Measurements from ENCODE around the gene GPR180. TPM values are rescaled to one million over a fixed set of nuclear protein-coding genes. Genes with fewer than 3 reads are reported as not detected.

Gene GPR180
- 1 to 10 TPM; 6.7 to 8.0 TPM for total RNA-seq

DNA sequence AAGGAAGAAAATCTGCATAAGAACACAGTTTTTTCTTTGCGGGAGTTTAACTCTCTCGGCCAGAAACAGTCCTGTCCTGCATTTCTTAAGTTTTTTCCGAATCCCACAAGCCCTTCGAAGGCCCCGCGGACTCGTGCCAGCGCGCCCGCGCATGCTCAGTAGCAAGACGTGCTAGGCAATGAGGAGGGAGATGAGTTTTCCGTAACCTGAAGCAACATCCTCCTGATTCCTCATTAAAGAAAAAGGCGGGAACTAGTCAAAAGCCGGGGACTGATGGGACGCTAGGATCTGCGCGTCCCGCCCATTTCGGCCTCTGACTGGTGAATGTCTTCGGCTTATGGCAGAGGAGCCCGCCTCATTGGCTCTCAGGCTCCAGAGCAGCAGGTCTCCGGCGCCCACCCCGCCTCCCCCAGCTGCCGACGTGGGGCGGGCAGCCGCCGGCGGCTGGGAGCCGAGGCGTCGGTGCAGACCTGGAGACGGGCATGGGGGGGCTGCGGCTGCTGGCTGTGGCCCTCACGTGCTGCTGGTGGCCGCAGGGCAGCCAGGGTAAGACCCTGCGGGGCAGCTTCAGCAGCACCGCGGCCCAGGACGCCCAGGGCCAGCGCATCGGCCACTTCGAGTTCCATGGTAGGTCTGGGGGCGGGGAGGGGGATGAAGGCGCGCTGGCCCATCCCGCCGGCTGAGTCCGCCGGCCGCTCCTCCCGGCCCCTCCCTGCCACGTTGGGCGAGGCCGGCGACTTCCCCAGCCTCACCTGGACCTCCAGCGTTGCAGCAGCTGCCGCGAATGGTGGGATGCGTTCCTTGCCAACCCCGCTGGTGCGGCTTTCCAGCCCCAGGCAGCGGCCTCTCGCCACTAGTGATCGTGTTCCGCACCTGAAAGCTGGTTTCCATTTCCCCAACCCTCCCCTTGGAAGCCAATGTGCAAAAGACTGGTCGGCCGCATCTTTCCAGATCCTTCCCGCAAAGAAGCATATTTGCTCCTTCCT, at the start of gene GPR180:
Gene GPR180 (plus strand): TSS at position 412 of the 986 bp plus-strand sequence. CDS start 71 bp downstream, at position 483.
- Mint-ChIP-seq H3K4me1 (peaks cover 15% of the 10 kb centered on the region), H3K27me3 (no peaks in the 10 kb centered on the region), H3K9me3 (peaks cover 4% of the 10 kb centered on the region), H3K4me3 (peak within 1 kb of the TSS; percentile 76), H3K36me3 (ENCODE audit: low read depth) (peaks cover 23% of the 10 kb centered on the region), H3K27ac (peak within 1 kb of the TSS; percentile 77)
- peak; percentile 100 for ATAC-seq (replicated peaks)

DNA sequence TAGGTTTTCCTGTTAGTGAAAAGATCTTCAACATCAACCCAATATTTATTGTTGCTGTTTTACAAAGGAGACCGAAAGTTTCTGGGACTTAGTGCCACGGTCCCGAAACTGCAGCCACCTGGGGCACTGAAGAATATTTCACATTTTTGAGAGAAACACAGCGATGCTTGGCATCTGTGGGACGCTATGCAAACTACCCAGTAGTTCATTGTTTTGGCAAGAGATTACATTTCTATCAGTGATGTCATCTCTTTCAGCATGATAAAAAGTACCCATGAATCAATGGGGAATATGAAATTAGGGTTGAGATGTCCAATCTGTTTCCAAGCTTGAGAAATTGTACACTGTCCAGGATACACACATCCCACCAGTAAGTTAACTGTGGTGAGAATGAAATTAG, 49.6 kb upstream of the GPR180 start:
- H3K36me3 Mint-ChIP-seq (ENCODE audit: low read depth): peaks cover 19% of the 10 kb centered on the region
- H3K4me3 Mint-ChIP-seq: no peak overlapping the region
- H3K27ac Mint-ChIP-seq: no peak overlapping the region
- no peaks in the 10 kb centered on the region for H3K27me3 Mint-ChIP-seq
- ATAC-seq (replicated peaks): no peak
- H3K9me3 Mint-ChIP-seq: no peaks in the 10 kb centered on the region
- H3K4me1 Mint-ChIP-seq: peaks cover 13% of the 10 kb centered on the region

DNA sequence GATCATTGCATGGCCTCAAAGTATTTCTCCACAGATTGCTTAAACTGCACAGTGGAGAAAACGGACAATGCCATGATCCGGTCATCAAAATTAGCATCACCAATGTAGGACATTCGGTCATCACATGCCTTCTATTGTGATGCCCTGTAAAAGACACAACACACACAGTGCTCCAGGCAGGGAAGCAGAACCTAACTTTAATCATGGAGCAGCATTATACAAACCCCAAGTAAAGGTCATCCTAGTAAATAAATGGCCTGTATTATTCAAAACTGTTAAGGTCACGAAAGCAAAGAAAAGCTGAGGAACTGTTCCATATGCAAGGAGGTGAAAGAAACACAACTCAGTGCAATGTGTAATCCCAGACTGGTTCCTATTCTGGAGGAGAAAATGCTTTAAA, 47.9 kb upstream of the GPR180 start:
- no peak overlapping the region for H3K4me3 Mint-ChIP-seq
- ATAC-seq (replicated peaks): no peak
- H3K27ac Mint-ChIP-seq: no peak overlapping the region
- H3K4me1 Mint-ChIP-seq: peaks cover 16% of the 10 kb centered on the region
- H3K27me3 Mint-ChIP-seq: no peaks in the 10 kb centered on the region
- peaks cover 15% of the 10 kb centered on the region for H3K36me3 Mint-ChIP-seq (ENCODE audit: low read depth)
- no peaks in the 10 kb centered on the region for H3K9me3 Mint-ChIP-seq

DNA sequence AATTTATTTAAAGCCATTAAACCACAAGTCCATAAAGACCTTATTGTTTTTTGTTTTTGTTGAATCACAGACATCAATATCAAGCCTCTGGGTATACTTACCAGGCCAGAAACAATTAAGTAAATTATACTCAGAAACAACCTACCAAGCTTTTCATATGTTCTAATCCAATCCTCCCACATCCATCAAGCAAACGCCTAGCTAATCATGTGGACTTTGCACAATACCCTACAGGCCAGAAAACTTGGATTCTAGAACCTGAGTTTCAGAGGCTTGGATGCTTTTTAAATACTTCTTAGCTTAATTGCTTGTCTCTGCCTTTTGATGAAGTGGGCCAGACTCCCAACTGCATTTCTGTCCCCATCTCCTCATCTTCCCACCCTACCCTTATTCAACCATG, 45.6 kb upstream of the GPR180 start:
- Mint-ChIP-seq H3K27me3 (no peaks in the 10 kb centered on the region), H3K27ac (no peak overlapping the region), H3K9me3 (no peaks in the 10 kb centered on the region), H3K4me1 (peaks cover 12% of the 10 kb centered on the region), H3K36me3 (ENCODE audit: low read depth) (no peaks in the 10 kb centered on the region), H3K4me3 (no peak overlapping the region)
- no peak for ATAC-seq (replicated peaks)

DNA sequence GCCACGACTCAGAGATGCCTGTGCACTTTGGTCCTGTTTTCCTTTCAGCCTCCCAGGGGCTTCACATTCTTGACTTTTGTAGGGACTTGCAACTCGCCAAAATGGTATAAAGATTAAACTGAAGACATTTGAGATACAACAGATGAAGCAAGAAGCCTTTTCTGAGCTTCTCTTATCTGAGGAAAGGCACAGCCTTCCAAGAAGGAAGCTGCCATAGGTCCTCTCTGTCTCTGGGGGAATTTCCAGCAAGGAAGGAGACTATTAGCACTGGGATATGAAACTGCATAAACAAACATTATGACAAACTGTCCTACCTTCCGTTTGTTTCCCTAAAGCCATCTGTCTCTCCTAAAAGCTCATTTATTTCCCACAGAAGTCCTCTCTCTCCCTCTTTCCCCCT, 45.0 kb upstream of the GPR180 start:
- H3K4me3 Mint-ChIP-seq: no peak overlapping the region
- no peaks in the 10 kb centered on the region for H3K9me3 Mint-ChIP-seq
- H3K27ac Mint-ChIP-seq: no peak overlapping the region

DNA sequence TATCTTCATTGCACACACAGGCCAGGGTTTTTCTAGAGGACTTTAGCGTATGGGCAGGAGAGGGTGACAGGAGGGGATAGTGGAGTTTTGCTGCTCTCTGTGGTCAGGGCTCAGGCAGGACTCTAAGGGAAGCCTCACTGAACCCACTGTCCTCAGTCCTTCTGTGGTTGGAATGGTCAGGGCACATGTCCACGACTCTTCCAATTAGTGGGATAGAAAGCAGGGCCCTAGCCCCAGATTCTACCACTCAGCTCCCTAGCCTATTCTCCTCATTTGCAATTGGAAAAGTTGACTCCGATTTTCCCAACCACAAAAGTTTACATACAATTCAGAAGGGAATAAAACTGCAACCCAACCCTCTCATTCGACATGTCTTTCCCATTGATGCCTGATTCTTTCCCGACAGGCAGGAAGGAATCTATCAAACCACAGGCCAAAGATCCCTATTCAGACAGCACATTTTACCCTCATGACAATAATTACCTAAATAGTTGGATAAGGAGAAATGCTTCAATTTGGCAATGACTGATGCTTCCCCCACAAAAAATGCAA, 43.9 kb upstream of the GPR180 start:
- no peaks in the 10 kb centered on the region for H3K9me3 Mint-ChIP-seq
- H3K27ac Mint-ChIP-seq: peak overlapping the region; percentile 65
- no peak for ATAC-seq (replicated peaks)

More for the DNA sequence above, 45.0 kb upstream of the GPR180 start:
- ATAC-seq (replicated peaks): no peak
- Mint-ChIP-seq H3K27me3 (no peaks in the 10 kb centered on the region), H3K4me1 (peaks cover 12% of the 10 kb centered on the region), H3K36me3 (ENCODE audit: low read depth) (no peaks in the 10 kb centered on the region)

DNA sequence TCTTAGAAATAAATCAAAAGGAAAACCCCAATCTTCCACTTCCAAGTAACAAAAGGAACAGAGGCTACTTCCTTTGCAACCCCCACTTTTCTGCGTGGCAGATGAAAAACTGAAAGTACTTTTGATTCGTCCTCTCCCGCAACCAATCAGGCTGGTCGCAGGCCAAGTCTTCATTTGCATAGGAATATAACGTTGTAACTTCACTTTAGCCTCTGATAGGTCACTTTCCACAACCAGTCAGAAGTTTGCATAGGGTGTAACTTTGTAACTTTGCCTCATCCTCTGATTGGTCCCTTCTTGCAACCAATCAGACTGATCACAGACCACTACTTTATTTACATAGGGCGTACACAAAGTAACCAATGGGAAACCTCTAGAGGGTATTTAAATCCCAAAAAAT, 42.9 kb upstream of the GPR180 start:
- peak; percentile 81 for ATAC-seq (replicated peaks)
- Mint-ChIP-seq H3K4me3 (peak overlapping the region; percentile 59), H3K27me3 (no peaks in the 10 kb centered on the region), H3K4me1 (peaks cover 12% of the 10 kb centered on the region), H3K36me3 (ENCODE audit: low read depth) (peaks cover 17% of the 10 kb centered on the region), H3K27ac (peak overlapping the region; percentile 65), H3K9me3 (no peaks in the 10 kb centered on the region)

More for the DNA sequence above, 43.9 kb upstream of the GPR180 start:
- Mint-ChIP-seq H3K27me3 (no peaks in the 10 kb centered on the region), H3K36me3 (ENCODE audit: low read depth) (peaks cover 7% of the 10 kb centered on the region), H3K4me1 (peaks cover 12% of the 10 kb centered on the region), H3K4me3 (no peak overlapping the region)

DNA sequence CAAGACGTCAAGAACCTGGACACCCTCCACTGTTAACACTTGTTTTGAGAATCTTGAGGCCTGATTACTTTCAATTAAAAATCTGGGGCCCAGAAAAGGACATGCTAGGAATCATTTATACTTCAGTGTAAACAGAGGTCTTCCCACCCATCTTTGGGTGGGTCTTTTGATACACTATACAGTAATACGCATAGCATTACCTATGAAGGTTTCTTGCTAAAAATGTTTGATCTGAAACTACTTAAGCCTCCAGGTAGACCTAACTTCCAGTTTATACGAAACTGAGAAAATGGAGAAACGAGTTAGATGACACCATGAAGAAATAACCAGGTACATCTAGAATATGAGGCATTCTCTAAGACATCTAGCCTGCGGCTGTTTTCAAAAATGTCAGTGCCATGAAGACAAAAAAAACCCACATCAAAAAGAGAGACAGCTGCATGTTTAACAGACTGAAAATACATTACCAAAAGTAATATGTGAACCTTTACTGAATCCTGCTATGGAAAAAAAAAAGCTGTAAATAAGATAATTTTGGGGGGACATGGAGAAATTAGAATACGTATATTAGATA, 42.3 kb upstream of the GPR180 start:
- Mint-ChIP-seq H3K4me1 (peaks cover 12% of the 10 kb centered on the region), H3K27ac (no peak overlapping the region), H3K4me3 (peak overlapping the region; percentile 59), H3K27me3 (no peaks in the 10 kb centered on the region), H3K9me3 (no peaks in the 10 kb centered on the region), H3K36me3 (ENCODE audit: low read depth) (peaks cover 17% of the 10 kb centered on the region)
- ATAC-seq (replicated peaks): peak; percentile 7

DNA sequence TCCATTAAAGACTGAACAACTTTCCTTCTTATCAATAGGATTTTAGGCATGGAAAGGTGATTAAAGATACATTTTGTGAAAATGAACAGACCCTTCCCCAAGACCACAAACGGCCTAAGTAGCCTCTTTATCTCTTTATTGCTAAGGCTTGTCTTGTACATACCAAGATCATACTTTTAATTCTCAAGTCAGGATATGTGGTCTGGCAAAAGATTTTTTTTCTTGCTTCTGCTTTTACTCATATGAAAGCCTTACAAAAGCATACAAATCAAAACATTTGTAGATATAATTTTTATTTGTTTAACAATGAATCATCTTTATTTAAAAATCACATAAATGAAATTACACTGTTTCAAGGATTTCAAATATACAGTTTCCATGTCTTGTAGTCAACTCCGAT, 41.5 kb upstream of the GPR180 start:
- Mint-ChIP-seq H3K4me3 (no peak overlapping the region), H3K36me3 (ENCODE audit: low read depth) (peaks cover 17% of the 10 kb centered on the region), H3K27ac (no peak overlapping the region), H3K4me1 (peaks cover 12% of the 10 kb centered on the region), H3K9me3 (no peaks in the 10 kb centered on the region), H3K27me3 (no peaks in the 10 kb centered on the region)
- ATAC-seq (replicated peaks): no peak

DNA sequence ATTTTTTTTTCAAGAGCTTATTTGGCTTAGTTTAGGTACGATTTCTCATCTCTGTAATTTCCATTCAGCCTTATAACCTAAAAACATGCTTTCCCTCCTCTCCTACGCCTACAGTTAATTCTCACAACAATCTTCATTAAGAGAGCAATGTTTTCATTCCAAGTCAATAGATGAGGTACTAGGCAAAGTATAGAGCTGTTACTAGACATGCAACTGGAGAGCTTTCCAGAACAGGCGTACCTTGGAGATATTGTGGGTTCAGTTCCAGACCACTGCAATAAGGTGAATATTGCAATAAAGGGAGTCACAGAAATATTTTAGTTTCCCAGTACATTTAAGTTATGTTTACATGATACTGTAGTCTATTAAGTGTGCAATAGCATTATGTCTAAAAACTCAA, 40.5 kb upstream of the GPR180 start:
- Mint-ChIP-seq H3K27me3 (no peaks in the 10 kb centered on the region), H3K4me1 (peaks cover 12% of the 10 kb centered on the region), H3K36me3 (ENCODE audit: low read depth) (peaks cover 17% of the 10 kb centered on the region), H3K4me3 (no peak overlapping the region), H3K27ac (no peak overlapping the region), H3K9me3 (no peaks in the 10 kb centered on the region)
- no peak for ATAC-seq (replicated peaks)

DNA sequence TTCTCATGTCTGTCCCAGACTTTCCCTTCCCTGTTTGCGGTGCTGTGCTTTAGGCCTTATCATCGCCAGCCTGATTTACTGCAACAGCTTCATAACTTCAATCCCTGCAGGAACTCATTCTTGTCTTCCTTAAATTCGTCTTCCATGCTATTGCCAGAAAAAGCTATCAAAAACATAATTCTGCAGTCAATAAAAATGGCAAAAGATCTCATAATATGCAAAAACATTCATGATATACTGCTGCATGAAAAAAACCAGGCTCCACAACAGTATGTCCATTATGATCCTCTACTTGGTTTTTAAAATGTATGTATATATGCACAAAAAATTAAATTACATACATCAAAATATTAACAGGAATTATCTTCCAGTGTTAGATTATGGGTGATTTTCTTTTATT, 34.1 kb upstream of the GPR180 start:
- ATAC-seq (replicated peaks): no peak
- H3K27me3 Mint-ChIP-seq: no peaks in the 10 kb centered on the region
- peaks cover 51% of the 10 kb centered on the region for H3K36me3 Mint-ChIP-seq (ENCODE audit: low read depth)
- no peaks in the 10 kb centered on the region for H3K9me3 Mint-ChIP-seq
- no peak overlapping the region for H3K4me3 Mint-ChIP-seq
- no peak overlapping the region for H3K27ac Mint-ChIP-seq
- H3K4me1 Mint-ChIP-seq: peaks cover 5% of the 10 kb centered on the region

DNA sequence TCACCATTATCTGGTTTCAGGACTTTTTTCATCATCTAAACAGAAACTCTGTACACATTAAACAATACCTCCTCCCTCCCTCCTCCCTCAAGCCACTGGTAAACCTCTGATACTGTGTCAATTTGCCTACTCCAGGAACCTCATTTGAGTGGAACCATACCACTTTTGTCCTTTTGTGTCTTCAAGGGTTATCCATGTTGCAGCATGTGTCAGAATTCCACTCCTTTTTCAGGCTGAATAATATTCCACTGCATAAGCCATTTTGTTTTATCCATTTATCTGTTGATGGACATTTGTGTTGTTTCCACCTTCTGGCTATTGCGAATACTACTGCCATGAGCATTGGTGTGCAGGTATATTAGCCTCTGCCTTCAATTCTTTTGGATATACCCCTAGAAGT, 33.2 kb upstream of the GPR180 start:
- Mint-ChIP-seq H3K27ac (no peak overlapping the region), H3K36me3 (ENCODE audit: low read depth) (peaks cover 51% of the 10 kb centered on the region), H3K4me1 (peaks cover 5% of the 10 kb centered on the region), H3K4me3 (no peak overlapping the region), H3K27me3 (no peaks in the 10 kb centered on the region), H3K9me3 (no peaks in the 10 kb centered on the region)
- no peak for ATAC-seq (replicated peaks)

DNA sequence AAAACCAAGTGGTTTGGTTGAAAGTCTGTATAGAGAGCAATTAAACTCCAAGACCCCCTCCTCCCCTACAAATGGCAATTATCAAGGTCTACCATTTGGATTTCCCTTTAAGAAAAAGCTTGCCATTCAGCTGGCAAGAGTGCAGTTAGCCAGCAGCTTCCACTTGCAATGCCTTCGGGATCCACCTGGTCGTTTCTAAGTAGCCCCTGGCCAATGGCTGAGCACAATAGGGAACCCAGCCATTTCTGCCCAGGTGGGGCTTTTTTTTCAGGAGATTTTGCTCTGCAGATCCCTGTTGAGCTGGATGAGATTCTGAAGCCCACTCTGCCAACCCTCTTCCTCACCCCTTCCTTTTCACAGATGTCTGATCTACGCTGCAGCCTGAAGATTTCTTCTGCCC, 32.0 kb upstream of the GPR180 start:
- Mint-ChIP-seq H3K27me3 (no peaks in the 10 kb centered on the region), H3K9me3 (no peaks in the 10 kb centered on the region), H3K4me3 (no peak overlapping the region), H3K4me1 (peaks cover 5% of the 10 kb centered on the region), H3K36me3 (ENCODE audit: low read depth) (peaks cover 57% of the 10 kb centered on the region), H3K27ac (no peak overlapping the region)
- no peak for ATAC-seq (replicated peaks)

DNA sequence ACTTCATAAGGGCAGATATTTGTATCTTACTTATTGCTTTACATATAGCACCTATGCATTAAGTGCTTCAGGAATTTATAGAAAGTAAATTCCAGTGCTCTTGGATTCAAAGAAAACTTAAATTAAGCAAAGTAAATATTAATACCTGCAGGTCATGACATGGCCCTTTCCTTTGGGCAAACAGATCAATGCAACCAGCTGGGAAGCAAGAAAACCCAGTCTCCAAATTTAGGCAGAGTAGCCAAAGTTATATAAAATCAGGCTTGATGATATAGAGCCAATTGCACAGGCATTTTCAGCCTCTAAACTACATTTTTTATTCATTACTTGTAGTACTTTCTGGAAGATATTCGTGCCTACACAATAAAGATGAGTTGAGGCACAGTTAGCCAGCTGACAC, 22.6 kb upstream of the GPR180 start:
- Mint-ChIP-seq H3K9me3 (no peaks in the 10 kb centered on the region), H3K36me3 (ENCODE audit: low read depth) (peaks cover 99% of the 10 kb centered on the region), H3K27me3 (no peaks in the 10 kb centered on the region), H3K27ac (no peak overlapping the region), H3K4me1 (no peaks in the 10 kb centered on the region), H3K4me3 (no peak overlapping the region)
- ATAC-seq (replicated peaks): no peak

DNA sequence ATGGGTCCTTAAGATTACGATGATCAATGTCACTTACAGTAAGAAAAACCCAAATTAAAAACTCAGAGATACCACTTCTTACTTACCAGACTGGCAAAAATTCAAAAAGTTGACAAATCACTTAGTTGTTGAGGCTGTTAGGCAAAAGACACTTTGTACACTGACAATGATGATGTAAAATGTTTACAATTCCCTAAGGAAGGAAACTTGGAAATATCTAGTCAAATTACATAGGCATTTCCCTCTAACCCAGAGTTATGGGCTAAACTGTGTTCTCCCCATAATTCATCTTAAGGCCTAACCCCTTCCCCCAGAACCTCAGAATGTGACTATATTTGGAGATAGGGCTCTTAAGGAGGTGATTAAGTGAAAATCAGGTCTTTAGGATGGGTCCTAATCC, 17.7 kb upstream of the GPR180 start:
- Mint-ChIP-seq H3K9me3 (no peaks in the 10 kb centered on the region), H3K36me3 (ENCODE audit: low read depth) (peaks cover 100% of the 10 kb centered on the region), H3K27ac (no peak overlapping the region), H3K27me3 (no peaks in the 10 kb centered on the region), H3K4me1 (peaks cover 8% of the 10 kb centered on the region), H3K4me3 (no peak overlapping the region)
- ATAC-seq (replicated peaks): no peak

Data from activated T-helper 17 cell treated with anti-CD3 and anti-CD28 coated beads, Interleukin-2, amount 50 U/mL, for 72 hours (primary cell).